GM12873 (cell line): ENCODE data around the gene LFNG.

Experiments
- TF ChIP-seq, protein P1 (sequence below): IDR thresholded peaks from 2 replicates; pipeline ENCODE4 v1.5.1; 2012; ENCODE audit warnings: low read depth, mild to moderate bottlenecking, moderate library complexity, low read length, control low read depth; ENCODE audit not compliant: insufficient read depth; ENCODE audit errors: missing control alignments

LFNG gene

DNA sequence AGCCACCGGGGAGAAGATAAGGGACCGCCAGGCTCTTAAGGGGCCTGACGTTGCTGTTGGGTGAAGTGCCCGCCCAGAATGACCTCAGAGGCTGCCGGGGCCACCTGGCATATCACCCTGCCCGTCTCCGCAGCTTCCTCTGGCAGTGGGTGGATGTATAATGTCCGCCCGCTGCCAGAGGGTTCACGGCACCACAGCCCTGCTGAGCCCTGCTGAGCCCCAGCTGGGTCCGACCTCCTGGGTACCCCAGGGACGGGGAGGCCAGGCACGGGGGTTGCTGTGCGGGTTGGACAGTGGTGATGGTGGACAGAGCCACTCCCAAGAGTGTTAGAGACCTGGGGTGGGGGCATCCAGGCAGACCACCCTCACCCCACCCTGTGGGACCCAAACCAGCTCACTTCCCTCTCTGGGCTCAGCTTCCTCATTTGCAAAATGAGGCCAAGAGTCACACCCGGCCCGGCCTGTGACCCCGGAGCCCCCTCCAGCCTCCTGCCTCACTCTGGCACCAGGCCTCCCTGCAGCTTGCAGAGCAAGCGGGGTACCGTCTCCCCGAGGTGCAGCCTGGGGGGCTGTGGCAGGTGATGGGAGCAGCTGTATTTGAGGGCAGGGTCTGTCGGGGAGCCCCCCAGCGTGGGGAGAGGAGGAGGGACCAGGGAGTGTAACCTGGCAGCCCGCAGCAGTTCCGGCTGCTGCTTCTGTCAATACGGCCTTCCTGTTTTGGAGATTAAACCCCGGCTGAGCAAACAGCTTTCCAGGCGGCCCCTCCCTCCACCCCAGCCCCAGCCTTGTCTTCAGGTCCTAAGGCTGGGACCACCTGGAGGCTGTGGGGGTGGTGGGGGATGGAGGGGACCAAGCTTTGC lies 8.4 kb upstream of the LFNG start:
- TF ChIP-seq, protein P1, sequence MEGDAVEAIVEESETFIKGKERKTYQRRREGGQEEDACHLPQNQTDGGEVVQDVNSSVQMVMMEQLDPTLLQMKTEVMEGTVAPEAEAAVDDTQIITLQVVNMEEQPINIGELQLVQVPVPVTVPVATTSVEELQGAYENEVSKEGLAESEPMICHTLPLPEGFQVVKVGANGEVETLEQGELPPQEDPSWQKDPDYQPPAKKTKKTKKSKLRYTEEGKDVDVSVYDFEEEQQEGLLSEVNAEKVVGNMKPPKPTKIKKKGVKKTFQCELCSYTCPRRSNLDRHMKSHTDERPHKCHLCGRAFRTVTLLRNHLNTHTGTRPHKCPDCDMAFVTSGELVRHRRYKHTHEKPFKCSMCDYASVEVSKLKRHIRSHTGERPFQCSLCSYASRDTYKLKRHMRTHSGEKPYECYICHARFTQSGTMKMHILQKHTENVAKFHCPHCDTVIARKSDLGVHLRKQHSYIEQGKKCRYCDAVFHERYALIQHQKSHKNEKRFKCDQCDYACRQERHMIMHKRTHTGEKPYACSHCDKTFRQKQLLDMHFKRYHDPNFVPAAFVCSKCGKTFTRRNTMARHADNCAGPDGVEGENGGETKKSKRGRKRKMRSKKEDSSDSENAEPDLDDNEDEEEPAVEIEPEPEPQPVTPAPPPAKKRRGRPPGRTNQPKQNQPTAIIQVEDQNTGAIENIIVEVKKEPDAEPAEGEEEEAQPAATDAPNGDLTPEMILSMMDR, result no peak

DNA sequence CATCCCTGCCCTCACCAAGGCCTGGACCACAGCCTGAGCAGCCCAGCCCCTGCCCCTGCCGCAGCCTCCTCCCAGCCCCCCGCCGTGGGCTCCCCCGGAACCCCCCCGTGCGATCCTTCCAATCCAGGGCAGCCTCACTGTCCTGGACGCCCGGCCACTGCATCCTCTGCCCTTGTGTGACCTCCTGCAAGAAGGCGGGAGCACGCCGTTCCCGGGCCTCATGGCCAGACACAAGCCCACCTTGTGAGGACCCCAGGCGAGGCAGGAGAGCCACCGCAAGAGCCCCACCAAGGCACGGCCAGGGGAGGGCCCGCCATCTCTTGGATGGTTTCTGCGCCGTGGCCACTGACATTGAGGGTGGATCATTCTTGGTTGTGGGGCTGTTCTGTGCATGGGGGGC lies 7.8 kb upstream of the LFNG start:
- TF ChIP-seq, protein P1, result no peak

DNA sequence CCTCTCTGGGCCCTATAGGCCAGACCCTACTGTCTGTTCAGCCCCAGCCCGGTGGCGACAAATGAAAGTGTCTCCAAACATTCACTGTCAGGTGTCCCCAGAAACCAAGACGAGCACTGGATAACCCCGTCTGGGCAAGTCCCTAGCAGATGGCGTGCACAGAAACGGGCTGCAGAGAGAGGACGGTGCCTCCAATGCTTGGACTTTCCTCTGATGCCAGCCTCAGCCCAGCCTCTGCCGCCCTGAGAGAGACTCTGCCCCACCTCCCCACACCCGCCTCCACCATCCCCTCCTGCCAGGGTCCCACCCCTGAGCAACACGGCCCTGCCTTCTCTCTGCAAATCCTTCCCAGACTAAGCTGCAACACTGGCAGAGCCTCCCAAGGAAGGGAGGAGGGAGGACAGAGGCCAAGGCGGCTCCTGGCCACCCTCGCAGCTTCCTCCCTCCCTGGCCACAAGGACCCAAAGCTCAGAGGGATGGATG lies 7.4 kb upstream of the LFNG start:
- TF ChIP-seq, protein P1, result no peak

DNA sequence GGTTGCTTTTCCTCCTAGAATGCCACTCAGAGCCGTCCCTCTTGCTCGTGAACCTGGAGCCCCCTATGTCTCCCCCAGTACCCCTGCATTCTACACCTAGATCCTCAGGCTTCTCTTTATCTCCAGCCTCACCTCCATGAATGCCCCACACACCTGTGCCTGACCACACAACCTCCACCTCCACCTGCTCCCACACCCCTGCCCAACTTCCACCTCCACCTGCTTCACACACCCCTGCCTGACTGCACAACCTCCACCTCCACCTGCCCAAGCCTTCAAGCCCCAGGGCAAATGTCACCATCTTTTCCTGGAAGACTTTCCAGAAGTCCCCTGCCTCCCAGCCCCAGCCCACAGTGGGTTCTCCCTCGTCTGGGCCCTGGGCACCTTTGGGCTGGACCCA lies 6.9 kb upstream of the LFNG start:
- TF ChIP-seq, protein P1, result no peak

DNA sequence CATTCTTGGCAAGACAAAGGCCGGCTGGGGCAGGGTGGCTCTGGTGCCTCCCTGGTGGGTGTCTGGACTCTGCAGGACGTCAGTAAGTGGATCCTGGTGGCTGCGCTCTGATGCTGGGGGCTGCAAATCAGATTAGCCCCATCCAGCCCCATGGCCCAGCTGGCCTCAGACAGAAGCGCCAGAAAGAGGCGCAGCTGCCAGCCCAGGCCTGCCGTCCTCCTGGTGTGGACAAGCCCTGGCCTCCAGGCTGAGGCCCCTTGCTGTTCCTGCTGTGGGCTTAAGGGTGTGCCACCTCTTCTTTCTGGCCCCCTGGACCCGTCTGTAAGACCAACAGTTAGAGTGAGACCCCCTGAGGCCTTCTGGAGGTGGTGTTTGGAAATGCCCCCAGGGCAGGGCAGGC lies 5.9 kb upstream of the LFNG start:
- TF ChIP-seq, protein P1, result no peak

DNA sequence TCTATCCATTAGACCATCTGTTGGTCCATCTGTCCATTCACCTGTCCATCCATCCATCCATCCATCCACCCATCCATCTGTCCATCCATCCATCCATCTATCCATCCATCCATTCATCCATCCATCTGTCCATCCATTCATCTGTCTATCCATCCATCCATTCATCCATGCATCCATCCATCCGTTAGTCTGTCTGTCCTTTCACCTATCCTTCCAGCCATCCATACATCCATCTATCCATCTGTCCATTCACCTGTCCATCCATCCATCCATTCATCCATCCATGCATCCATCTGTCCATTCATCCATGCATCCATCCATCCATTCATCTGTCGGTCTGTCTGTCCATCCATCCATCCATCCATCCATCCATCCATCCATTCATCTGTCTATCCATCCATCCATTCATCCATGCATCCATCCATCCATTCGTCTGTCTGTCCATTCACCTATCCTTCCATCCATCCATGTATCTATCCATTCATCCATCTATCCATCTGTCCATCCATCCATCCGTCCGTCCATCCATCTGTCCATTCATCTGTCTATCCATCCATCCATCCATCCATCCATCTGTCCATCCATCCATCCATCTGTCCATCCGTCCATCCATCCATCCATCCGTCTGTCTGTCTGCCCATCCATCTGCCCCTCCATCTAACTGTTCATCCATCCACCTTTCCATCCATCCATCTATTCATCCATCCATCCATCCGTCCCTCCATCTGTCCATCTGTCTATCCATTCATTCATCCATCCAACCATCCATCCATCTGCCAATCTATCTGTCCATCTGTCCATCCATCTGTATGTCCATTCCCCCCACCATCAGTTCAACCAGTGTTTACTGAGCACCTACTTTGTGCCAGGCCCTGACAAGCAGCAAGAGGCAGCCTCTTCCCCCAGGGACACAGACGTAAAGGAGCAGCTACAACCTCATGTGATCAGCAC lies 4.8 kb upstream of the LFNG start:
- TF ChIP-seq, protein P1, result no peak

DNA sequence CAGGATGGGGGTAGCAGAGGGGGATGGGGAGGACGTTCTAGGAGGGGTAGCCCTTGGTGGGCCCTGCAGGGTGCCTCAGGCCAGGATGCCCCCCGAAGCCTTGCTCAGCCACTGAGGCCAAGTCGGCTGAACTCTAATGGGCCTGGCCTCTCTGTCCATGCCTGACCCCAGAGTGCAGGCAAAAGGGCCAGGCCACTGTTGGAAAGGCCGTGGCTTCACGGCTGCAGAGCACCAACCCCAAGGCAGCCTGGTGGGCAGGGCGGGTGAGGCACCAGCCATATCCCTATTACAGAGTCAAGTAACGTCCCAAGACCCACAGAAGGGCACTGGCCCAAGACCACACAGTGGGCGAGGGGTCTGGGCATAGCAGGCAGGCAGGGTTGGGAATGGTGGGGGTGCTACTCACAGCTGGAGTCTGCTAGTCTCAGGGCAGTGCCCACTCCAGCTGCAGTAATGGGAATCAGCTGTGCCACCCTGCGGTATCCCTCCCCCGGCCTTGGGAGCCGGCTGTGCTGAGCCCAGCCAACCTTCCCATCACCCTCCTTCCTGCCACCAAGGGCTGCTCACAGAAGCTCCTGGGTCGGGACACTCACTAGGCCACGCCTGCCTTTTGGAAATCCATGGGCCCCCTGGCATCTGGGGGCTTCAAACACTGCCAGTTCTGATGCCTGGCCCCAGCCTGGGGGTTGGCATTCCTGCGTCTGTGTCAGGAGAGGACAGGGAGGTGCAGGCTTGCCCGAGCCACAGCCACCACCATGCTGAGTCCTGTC lies 4.0 kb upstream of the LFNG start:
- TF ChIP-seq, protein P1, result no peak
